Smooth muscle cell (in vitro differentiated cells): ENCODE measurements around the gene SNED1. TPM values are rescaled to one million over a fixed set of nuclear protein-coding genes. Genes with fewer than 3 reads are reported as not detected.

Experiments used
- DNase-seq: peaks from one replicate; lab custom pipeline; 2025; ENCODE audit not compliant: unreplicated experiment; lab: John Stamatoyannopoulos, UW
- H2AFZ ChIP-seq: fragments of 200-600 bp; sonication (generic); 2 replicates; pipeline ENCODE4 v1.6.0; 2016; ENCODE audit warnings: antibody characterized with exemption, low read depth, mild to moderate bottlenecking
- H3F3A ChIP-seq: fragments of 200-600 bp; sonication (generic); 2 replicates; pipeline ENCODE4 v1.6.0; 2017; ENCODE audit warnings: antibody characterized with exemption, low read depth
- H3K27ac ChIP-seq: fragments of 200-600 bp; sonication (generic); 2 replicates; pipeline ENCODE4 v1.5.1; 2016; ENCODE audit warnings: low read depth, mild to moderate bottlenecking
- H3K27me3 ChIP-seq: fragments of 200-600 bp; sonication (generic); 2 replicates; pipeline ENCODE4 v1.6.1; 2016; ENCODE audit warnings: low read depth, mild to moderate bottlenecking
- H3K36me3 ChIP-seq: fragments of 200-600 bp; sonication (generic); 2 replicates; pipeline ENCODE4 v1.5.1; 2016; ENCODE audit warnings: low read depth
- H3K4me1 ChIP-seq: fragments of 200-600 bp; sonication (generic); 2 replicates; pipeline ENCODE4 v1.5.1; 2016; ENCODE audit warnings: low read depth
- H3K4me2 ChIP-seq: fragments of 200-600 bp; sonication (generic); 2 replicates; pipeline ENCODE4 v1.6.0; 2016; ENCODE audit warnings: mild to moderate bottlenecking
- H3K4me3 ChIP-seq: fragments of 200-600 bp; sonication (generic); 2 replicates; pipeline ENCODE4 v1.5.1; 2016; ENCODE audit warnings: mild to moderate bottlenecking
- H3K79me2 ChIP-seq: fragments of 200-600 bp; sonication (generic); 2 replicates; pipeline ENCODE4 v1.6.0; 2016; ENCODE audit warnings: low read depth, mild to moderate bottlenecking
- H3K9ac ChIP-seq: fragments of 200-600 bp; sonication (generic); 2 replicates; pipeline ENCODE4 v1.6.0; 2016; ENCODE audit warnings: low read depth
- H3K9me3 ChIP-seq: fragments of 200-600 bp; sonication (generic); replicated peaks from 2 replicates; pipeline ENCODE4 v1.5.1; 2016; ENCODE audit warnings: low read depth
- H4K20me1 ChIP-seq: fragments of 200-600 bp; sonication (generic); 2 replicates; pipeline ENCODE4 v1.6.0; 2016; ENCODE audit warnings: low read depth
- whole genome bisulfite sequencing: methylation state at CpG from one replicate; pipeline ENCODE4 v1.1.7; 2016; ENCODE audit warnings: low lambda C conversion rate; 5-methylcytosine and 5-hydroxymethylcytosine counted together
- polyA plus RNA-seq: library from polyadenylated mRNA; unstranded; fragments of >200 nt; fragmentation: Nextera tagmentation; extraction: Ambion mirVana; gene quantifications from 2 replicates; pipeline ENCODE4 v1.2.1, GENCODE V29; 2016
- total RNA-seq: library from RNA; depleted of rRNA; stranded (reverse); fragments of >200 nt; gene quantifications from 2 replicates; pipeline ENCODE4 v1.2.3, GENCODE V29; 2014
- TF ChIP-seq, protein P1 (sequence below): fragments of 200-600 bp; sonication (generic); IDR thresholded peaks from 2 replicates; pipeline ENCODE4 v1.5.1; 2017; ENCODE audit warnings: borderline replicate concordance, mild to moderate bottlenecking, antibody characterized with exemption; ENCODE audit not compliant: insufficient read depth, poor library complexity, severe bottlenecking

The SNED1 gene
- total and polyA plus RNA-seq, 2 experiments from 2014 or later = 0.36 to 3.0 TPM

DNA sequence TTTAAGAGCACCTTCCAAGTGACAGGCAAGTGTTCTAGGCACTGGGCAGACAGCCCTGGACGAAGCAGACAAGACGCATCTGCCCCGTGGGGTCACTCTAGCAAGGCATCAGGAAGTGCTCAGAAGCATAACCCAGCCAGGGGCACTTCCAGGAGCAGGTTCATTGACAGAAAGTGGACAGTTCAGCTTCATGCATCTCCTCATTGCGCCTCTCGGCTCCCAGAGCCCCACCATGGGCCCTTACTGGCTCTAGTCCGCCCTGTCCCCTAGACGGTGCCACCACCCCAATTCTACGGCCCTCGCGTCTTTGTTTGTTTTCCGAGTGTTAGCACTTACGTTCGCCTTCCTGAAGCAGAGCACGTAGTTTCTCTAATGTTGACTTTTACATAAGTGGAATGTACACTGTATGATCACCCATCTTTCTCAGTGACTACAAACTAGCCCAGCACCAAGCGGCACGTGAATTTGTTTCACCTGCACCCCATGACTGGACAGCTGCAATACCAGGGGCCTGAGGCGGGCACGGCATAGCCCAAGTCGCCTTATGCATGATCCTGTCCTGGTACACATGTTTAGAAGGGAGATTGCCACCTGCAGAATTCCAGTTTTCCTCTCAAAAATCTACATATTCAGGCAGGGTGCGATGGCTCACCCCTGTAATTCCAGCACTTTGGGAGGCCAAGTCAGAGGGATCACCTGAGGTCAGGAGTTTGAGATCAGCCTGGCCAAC is 33.2 kb downstream of the SNED1 start:
- no peak for DNase-seq
- Histone ChIP-seq H3F3A (no peaks in the 10 kb centered on the region), H3K9ac (no peak overlapping the region), H3K4me2 (no peak overlapping the region), H4K20me1 (no peaks in the 10 kb centered on the region), H3K79me2 (no peaks in the 10 kb centered on the region), H3K9me3 (no peaks in the 10 kb centered on the region), H2AFZ (no peak overlapping the region), H3K4me3 (no peak overlapping the region), H3K36me3 (no peaks in the 10 kb centered on the region), H3K27me3 (peaks cover 13% of the 10 kb centered on the region), H3K27ac (no peak overlapping the region), H3K4me1 (peaks cover 3% of the 10 kb centered on the region)
- TF ChIP-seq, protein P1, sequence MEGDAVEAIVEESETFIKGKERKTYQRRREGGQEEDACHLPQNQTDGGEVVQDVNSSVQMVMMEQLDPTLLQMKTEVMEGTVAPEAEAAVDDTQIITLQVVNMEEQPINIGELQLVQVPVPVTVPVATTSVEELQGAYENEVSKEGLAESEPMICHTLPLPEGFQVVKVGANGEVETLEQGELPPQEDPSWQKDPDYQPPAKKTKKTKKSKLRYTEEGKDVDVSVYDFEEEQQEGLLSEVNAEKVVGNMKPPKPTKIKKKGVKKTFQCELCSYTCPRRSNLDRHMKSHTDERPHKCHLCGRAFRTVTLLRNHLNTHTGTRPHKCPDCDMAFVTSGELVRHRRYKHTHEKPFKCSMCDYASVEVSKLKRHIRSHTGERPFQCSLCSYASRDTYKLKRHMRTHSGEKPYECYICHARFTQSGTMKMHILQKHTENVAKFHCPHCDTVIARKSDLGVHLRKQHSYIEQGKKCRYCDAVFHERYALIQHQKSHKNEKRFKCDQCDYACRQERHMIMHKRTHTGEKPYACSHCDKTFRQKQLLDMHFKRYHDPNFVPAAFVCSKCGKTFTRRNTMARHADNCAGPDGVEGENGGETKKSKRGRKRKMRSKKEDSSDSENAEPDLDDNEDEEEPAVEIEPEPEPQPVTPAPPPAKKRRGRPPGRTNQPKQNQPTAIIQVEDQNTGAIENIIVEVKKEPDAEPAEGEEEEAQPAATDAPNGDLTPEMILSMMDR = no peak
- WGBS = 96% methylated on average over 20 of the region's 20 CpGs

DNA sequence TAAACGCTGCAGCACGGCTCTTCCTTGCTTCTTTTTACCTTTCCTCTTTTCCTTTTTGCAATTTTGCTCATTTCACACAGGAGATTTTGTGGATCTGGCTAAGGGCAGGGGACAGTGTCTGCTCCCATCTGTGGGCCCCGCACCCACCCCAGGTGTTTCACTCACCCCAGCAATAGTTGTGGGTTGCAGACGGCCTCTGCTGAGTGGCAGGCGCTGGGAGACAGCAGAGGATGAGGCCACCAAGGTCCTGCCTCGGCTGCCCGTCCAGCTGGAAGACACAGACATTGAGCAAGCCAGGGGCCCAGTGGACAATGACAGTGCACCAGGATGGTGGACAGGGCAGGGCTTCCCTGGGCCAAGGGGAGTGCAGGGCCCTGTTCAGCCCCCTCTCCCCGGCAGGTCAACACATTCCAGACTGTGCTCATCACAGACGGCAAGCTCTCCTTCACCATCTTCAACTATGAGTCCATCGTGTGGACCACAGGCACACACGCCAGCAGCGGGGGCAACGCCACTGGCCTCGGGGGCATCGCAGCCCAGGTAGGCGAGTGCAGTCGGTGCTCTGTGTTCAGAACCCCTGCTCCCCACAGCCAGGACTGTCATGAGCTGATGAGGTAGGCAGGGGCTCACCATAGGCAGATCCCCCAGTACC is 35.0 kb downstream of the SNED1 start:
- Histone ChIP-seq H3K79me2 (no peaks in the 10 kb centered on the region), H3K4me3 (no peak overlapping the region), H3K27ac (no peak overlapping the region), H3F3A (no peaks in the 10 kb centered on the region), H2AFZ (no peak overlapping the region), H3K27me3 (peaks cover 32% of the 10 kb centered on the region), H3K4me2 (no peak overlapping the region), H3K4me1 (peaks cover 3% of the 10 kb centered on the region), H3K36me3 (no peaks in the 10 kb centered on the region), H4K20me1 (no peaks in the 10 kb centered on the region), H3K9ac (no peak overlapping the region), H3K9me3 (no peaks in the 10 kb centered on the region)
- DNase-seq = no peak
- TF ChIP-seq, protein P1 = no peak
- WGBS = 91% methylated on average over 17 of the region's 17 CpGs

DNA sequence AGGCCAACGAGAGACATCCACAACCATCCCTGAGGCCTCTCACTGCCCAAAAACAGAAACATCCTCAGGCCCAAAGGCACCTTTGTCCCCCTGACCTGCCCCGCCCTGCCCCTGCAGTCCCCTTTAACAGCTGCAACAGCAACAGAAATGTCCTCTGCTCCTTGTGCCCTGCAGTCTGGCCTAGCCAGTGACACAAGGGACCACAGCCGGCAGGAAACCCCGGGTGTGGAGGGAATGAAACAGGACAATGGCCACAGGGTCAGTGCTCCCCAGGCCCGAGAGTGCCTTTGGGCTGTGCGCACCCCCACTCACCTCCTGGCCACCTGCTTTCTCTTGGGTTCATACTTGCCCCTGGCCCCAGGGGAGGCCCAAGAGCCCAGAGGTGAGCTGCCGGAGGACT is 35.6 kb downstream of the SNED1 start:
- 82% methylated on average over 7 of the region's 7 CpGs for WGBS
- no peaks in the 10 kb centered on the region for H3F3A ChIP-seq
- H3K4me1 ChIP-seq = peaks cover 3% of the 10 kb centered on the region
- TF ChIP-seq, protein P1 = no peak
- no peaks in the 10 kb centered on the region for H3K36me3 ChIP-seq
- no peaks in the 10 kb centered on the region for H4K20me1 ChIP-seq
- H3K4me2 ChIP-seq = no peak overlapping the region
- H3K27me3 ChIP-seq = peaks cover 33% of the 10 kb centered on the region
- no peak overlapping the region for H2AFZ ChIP-seq
- H3K4me3 ChIP-seq = no peak overlapping the region
- H3K9me3 ChIP-seq = no peaks in the 10 kb centered on the region
- H3K27ac ChIP-seq = no peak overlapping the region
- no peaks in the 10 kb centered on the region for H3K79me2 ChIP-seq
- no peak overlapping the region for H3K9ac ChIP-seq
- no peak for DNase-seq
